GM21825 (cell line): ENCODE data around the gene SMG7.
A peak's percentile ranks its signal among the peaks of the same experiment; 100 is the strongest.

ENCODE experiments used
- ATAC-seq: cut with Tn5 transposase; IDR thresholded peaks from one replicate; pipeline ENCODE4 v1.9.1; 2021; ENCODE audit warnings: mild to moderate bottlenecking, moderate library complexity; ENCODE audit not compliant: unreplicated experiment

SMG7 gene

DNA sequence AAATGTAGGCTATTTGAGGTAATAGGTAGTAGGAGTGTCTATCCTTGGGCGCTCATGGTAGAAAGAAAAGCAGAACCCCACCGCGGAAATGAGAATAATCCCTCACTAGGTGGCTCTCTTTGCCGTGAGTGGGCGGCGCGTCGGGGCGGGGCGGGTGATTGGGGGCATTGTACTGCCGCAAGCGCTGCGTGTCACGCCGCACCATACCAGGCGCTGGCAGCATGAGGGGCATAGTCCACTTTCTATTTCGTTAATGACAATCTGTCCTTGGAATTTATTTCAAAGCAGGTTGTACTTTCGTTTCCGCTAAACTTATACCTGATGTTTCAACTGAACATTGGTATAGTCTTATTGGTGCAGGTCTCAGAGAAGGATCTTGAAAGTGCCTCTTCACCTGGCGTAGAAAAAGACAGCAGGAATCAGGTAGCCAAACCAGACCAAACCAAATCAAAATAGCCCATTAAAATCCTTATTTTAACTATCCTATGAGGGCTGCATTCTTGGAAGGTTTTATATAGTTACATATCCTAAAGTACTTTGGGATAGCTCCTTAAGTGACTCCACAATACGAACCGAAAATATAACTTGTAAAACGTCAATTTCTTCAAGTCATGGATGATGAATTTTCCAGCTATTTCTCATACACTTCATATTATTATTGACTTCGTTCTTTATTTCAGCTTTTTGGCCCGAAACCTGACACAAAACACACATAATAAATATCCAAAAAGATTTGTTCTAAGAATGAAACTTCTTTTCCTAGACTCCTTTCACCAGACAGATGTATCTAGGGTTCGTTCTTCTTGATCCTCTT, 1.9 kb upstream of the SMG7 start:
- peak; percentile 39 for ATAC-seq

DNA sequence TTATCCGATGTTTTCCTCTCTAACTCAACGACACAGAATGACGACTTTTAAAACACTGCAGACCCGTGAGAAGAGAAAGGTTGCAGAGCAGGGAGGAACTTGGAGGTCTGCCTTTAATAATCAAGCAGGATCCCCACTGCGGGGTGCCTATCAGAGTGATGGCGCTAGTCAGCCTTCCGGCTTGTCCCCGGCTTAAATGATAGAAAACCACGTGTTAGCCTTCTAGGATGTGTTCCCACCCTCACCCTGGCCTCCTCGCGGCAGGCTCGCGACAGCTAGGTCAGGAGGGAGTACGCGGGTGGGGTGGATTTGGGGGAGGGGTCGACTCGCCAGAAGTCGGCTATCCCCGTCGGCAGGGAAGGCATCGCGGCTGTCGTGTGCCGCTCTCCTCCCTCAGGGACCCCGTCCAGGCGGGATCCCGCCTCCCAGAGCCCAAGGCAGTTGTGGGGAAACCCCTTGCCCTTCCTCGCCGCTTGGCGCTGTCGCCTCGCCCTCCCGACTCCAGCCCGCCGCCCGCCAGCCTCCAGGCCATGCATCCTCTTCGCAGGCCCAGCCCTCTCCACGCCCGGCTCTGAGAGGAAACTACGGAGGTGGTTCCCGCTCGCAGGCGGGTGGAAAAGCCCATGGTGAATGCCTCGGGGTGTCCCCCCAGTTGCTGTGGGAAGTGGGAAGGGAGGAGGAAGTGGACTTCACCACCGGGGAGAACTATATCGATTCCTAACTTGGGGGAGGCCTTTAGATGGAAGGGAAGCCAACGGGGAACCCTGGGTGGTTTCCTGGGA, 1.1 kb upstream of the SMG7 start:
- peak; percentile 26 for ATAC-seq

DNA sequence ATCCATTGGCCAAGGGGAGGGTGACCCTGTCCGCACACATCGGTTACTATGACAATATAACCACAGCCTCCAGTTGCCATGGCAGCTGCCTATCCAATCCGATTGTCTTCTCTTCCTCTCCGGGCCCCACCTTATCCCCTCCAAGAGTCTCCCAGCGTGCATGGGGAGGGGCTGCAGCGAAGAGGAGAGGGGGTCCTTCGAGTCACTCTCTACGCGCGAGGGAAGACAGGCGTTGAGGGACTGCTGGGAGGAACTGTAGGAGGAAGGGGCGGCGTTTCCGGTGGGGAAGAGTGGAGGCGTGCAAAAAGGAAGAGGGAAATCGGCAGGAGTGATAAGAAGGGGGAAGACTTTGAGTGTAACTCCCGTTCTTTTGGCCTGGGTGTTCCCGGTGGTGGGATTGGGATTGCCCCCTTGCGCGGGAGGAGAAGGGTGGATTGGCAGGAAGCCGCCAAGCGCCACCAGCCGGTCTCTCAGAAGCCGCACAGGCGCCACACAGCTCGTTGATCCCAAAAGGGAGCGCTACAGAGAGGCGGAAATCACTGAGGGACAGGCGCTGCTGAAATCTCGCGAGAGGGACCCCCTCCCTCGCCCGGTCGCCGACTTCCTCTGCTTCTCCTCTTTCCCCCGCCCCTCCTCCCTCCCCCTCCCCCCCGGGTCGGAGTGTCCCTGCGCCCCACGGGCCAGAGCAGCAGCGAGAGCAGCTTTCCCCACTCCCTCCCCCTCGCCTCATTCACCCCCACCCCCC, 384 bp upstream of the SMG7 start:
- ATAC-seq, result peak; percentile 43

DNA sequence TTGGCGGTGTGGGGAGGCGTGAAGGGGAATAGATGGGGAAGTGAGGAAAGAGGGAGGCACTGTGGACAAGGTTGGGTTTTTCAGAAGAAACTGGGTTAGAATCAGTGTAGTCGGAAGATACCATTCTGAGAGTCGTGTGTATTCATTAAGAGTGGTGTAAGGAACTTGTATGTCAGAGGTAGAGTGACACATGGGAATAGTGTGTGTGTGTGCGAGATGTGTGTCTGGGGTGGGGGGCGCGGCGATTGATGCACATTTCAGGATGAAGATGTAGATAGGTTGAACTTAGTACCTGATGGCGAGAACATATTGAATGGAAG, 878 bp downstream of the SMG7 start:
- ATAC-seq, result no peak

DNA sequence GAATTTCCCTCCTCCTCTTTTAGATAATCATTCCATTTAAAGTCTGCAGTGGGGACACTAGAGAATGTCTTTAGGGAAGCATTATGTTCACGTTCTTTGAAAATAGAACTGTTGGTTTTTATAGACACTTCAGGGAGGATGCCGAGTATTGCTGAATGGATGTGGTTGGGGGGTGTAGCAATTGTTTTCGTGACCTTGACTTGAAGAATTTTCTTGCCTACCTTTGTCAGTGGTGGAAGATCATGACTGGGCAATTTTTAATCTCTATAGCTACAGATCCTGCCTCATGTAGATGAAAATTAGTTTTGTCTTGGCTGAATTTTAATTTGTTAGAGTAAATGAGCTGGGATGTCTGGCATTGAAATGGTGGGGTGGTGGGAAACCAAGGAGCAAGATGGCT, 3.8 kb downstream of the SMG7 start:
- no peak for ATAC-seq

DNA sequence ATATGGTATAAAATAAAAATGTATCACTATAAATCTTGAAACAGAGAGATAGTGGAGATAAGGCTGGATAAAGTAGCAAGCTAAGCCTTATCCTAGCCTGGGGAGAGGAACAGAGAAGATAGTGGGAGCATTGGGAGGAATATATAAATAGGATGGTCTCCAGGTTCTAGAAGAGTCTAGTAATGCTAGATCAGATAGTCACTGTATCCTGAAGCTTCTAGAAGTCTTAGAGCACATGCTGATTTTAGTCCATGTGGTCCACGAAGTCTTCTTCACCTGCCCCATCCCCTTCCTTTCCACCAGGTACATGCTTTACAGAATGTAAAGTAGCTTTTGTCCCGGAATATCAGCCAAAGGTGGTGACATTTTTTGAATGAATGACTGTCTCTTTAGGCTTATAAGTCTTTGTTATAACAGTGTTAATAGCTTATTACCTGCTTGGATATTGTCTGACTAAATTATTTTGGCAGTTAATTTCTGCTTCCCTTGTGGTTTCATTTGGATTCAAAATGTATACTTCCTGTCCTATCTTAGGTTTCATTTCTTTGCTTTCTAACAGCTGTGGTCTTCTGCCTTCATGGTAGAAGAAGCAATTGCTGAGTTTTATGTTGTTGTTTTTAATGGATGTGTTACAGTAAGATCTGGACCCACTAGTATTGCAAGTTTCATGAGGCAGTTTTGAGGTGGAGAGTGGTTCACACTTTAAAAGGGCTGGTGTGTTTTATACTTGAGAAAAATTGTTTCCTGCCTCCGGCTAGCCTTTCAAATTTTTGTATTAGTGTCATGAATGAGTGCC, 5.9 kb downstream of the SMG7 start:
- ATAC-seq, result no peak

DNA sequence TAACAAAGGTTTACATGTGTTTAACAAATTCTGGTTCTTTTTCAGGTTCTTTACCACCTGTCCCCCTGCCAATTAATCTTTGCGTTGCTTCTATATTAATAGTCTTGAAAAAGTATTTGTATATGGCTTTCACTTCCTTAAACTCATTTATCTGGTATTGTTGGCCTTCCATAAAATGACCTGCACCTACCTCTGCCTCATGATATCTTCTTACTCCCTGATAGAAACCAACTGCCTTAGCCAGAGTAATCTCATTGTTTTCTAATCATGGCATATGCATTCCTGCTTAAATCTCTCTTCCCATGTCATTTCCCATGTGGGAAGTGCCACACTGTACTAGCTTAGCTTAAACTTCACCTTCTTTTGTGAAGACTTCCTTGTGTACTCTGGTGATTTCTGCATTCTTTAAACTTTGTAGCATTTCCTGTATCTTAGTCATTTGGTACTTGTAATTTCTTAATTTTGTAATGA, 8.7 kb downstream of the SMG7 start:
- peak; percentile 64 for ATAC-seq

DNA sequence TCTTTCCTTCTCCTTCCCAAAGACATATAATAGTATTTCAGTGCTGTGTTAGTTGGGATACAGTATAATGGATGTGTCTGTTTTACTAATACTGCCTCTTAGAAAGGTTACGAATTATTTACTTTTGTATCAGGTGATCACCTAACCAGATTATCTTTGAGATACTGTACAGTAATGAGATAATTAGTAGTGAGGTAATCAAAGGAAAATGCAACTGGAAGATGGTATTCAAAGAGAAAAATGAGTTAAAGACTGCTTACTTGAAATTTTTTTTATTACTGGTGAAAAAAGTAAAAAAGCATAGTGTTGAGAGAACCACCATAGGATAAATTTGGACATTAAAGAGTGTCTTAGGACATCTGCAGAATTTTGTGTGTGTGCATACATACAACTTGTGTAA, 10.9 kb downstream of the SMG7 start:
- no peak for ATAC-seq

DNA sequence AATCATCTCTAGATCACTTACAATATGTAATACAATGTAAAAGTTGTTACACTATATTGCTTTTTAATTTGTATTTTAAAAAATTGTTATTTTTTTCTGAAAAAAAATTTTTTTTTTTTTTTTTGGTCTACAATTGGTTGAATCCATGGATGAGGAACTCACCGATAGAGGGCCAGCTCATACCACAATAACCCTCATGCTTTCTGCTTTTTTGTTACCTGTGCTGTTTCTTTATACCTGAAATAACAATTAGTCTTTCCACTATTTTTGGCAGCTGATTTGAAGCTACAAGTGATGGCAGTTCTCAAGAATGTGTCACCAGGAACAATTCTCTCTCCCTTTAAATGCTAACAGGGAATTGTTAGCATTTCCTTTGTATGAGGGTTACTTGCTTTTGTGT, 12.0 kb downstream of the SMG7 start:
- ATAC-seq, result no peak

DNA sequence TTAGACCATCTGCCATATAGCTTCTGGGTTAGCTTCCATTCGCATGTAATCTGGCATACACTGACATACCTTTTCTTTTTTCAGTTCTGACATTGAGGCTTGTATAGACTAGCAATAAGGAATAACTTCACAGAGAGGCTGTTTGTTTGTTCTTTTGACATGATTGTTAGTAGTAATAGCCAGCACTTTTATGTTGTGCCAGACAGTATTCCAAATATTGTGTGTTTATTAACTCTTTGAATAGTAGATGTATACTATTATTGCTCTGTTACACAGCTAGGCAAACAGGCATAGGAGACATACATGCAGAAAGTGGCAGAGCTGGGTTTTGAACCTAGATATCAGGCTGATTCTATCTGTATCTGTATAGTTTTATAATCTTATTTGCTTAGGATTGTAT, 12.6 kb downstream of the SMG7 start:
- ATAC-seq, result no peak

DNA sequence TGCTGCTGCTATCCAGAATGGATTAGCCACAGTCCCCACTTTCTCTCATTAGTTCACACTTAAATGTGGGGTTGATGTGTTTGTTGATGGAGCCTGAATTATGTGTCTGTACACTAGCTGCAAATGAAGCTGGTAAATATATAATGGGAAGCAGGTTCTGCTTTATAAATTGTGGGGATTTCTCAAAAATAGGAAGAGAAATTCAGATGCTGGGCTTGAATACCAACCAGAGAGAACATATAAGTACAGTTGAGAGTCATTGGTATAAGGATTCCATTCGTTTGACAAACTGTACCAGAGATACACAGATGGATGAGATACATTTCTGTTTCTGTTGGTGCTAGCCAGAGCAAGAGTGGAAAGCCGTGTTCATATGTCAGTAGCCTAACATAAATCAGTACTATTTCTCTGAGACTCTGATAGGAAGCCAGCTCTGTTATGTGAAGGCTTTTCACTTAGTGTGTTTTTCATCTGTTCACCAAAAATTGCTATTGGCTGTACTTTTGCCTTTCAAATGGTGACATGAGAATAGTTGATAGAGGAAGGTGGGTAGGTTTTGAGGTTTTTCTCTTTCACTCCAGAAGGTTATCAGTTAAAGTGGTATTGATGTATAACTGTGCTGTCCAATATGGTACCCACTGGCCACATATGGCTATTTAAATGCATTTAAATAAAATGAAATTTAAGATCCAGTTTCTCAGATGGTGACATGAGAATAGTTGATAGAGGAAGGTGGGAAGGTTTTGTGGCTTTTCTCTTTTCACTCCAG, 15.6 kb downstream of the SMG7 start:
- no peak for ATAC-seq

DNA sequence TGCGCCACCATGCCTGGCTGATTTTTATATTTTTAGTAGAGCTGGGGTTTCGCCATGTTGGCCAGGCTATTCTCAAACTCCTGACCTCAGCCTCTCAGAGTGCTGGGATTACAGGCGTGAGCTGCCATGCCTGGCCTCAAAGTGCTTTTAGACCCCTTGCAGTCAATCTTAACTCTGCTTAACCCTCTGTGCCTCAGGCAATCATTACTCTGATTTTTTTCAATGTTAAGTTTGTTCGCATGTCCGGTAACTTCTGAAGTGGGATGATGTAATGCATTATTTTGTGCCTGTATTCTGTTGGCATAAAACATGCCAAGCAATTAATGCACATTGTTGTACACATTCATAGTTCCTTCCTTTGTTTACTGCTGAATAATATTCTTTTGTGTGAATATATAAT, 18.6 kb downstream of the SMG7 start:
- ATAC-seq, result no peak

DNA sequence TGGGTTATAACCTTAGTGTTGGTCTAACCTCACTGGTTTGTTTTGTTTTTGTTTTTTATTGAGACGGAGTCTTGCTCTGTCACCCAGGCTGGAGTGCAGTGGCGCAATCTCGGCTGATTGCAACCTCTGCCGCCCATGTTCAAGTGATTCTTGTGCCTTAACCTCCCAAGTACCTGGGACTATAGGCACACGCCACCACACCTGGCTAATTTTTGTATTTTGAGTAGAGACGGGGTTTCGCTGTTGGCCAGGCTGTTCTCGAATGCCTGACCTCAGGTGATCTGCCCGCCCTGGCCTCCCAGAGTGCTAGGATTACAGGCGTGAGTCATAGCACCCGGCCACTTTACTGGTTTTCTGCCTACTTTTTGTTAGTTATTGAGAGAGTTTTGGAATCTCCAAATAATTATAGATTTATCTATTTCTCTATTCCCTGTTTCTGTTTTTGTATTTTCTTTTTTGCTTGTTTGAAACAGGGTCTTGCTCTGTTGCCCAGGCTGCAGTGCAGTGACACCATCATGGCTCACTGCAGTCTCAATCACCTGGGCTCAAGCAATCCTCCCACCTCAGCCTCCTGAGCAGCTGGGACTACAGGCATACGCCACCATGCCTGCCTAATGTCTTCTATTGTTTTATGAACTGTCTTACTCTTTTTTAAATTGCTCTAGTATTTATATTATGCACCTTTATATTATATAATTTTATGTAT, 21.4 kb downstream of the SMG7 start:
- ATAC-seq, result no peak

DNA sequence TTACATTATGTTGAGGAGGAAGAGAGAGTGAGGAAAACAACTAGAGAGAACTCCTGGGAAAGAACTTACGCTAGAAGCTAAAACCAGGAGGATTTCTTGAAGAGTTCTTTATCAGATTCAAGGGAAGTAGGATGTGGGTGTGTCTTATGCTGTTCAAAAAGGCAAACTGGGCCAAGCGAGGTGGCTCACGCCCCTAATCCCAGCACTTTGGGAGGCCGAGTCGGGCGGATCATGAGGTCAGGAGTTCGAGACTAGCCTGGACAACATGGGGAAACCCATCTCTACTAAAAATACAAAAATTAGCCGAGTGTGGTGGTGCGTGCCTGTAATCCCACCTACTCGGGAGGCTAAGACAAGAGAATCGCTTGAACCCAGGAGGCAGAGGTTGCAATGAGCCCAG, 23.1 kb downstream of the SMG7 start:
- ATAC-seq, result no peak

DNA sequence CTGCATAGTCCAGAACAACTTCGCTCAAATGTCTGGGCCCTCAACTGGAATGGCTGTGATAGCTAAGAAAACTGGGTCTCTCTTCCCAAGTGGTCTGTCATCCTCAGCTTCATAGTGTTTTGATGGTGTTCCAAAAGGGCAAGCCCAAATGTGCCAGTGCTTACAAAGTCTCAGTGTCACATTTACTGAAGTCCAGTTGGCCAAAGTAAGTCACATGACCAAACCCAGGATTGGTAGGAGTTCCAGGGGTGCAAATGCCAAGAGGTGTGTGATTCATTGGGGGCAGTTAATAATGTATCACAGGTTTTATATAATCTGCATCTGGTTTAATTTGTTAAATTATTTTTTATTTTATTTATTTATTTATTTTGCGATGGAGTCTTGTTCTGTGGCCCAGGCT, 24.9 kb downstream of the SMG7 start:
- no peak for ATAC-seq

DNA sequence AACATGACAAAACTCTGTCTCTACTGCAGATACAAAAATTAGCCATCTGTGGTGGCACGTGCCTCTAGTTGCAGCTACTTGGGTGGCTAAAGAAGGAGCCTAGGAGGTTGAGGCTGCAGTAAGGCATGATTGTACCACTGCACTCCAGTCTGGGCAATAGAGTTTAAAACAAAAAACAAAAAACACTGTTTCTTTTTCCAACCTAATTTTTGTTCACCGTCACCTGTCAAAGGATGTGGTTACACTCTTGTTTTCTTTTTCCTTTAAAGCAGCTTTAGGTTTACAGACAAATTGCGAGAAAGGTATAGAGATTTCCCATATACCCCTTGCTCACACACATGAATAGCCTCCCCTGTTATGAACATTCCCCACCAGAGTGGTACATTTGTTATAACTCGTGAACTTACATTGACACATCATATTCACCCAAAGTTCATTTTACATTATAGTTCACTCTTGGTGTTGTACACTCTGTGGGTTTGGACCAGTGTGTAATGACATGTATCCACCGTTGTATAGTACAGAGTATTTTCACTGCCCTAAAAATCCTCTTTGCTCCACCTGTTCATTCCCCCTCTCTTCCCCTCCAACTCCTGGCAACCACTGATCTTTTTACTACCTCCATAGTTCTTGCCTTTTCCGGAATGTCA, 26.2 kb downstream of the SMG7 start:
- no peak for ATAC-seq

DNA sequence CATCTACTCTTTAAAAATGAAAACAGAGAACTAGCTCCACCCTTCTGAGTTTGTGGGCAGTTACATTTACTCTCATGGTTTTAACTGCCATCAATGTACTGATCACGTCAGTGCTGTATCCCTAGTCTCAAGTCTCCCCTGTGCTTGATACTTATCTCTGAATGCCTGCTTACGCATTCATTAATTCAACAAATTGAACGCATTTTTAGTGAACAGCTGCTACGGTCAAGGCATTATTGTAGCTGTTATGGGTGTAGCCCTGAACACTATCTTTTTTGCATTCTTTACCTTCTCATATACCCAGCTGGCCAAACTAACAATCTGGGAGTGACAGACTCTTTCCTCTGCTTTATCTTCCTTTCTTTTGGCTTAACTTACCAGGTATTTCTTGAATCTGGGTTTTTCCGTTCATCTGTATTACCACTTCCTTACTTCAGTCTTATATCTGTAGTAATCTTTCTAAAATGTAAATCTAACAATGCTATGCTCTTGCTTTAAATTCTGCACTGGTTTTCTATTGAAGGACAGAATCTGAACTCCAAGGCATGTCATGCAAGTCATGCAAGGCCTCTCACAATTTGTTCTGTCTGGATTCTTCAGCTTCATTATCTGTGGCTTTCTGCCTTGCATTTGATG, 33.3 kb downstream of the SMG7 start:
- no peak for ATAC-seq

DNA sequence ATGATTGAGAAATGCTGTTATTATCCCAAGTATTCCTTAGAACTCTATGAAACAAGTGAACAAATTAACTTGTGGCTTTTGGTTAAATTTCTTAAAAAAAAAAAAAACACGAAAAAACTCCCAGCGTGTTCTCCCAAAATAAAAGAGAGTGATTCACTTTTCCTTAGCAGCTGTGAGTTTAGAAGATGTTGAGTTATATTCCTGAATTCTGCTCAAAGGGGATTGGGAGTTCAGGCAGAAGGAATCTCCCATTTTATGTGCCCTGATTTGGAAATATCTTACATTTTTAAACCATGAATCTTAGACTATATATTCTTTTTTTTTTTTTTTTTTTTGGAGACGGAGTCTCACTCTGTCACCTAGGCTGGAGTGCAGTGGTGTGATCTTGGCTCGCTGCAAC, 34.3 kb downstream of the SMG7 start:
- no peak for ATAC-seq

DNA sequence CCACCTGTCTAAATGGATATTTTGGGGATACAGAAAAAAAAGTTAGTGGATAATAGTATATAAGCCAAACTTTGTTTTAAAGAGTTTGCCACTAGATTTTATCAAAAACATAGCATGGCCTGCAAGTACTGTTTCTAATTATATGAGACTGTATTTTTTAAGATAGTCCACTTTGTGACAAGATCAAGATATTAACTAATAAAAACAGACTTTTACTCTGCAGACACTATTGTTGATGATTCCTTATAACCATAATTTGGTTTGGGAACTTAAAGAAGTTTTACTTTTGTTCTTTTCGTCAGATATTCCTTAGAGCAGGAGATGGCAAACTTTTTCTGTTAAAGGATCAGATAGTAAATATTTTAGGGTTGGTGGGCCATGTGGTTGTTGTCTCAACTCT, 36.4 kb downstream of the SMG7 start:
- ATAC-seq, result no peak
